Measurements from ENCODE around the gene ABLIM3. TPM values are rescaled to one million over a fixed set of nuclear protein-coding genes. Genes with fewer than 3 reads are reported as not detected.

Gene ABLIM3
- total and polyA plus RNA-seq, 2 of the 8 experiments (the other 6 are each of a cell fraction or from before 2014, with no cell fraction given), result 0.36 to 0.56 TPM

DNA sequence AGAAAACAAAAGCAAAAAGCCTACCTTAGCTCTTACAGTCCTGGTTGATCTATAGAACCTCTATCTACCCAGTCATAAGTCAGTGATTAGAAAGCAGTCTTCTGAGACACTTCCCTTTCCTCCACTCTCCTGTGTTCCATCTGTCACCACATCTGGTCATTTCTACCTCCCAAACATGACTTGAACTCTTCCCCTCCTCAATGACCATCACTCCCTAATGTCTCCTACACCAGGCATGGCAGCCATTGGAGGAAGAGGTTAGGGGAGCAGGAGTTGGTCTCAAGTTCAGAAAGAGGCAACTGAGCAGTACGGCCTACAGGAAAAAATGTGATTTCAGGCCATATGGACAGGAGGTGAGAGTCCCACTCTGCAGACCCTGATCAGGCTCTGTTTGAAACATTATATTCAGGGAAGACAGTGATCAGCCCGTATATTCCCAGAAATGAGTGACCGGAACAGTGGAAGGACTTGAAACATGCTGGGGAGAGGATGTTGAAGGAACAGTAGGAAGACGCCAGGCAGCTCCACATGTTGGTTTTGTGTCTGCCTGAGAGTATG lies 12.0 kb downstream of the ABLIM3 start (continued):
- TF ChIP-seq, protein P1, sequence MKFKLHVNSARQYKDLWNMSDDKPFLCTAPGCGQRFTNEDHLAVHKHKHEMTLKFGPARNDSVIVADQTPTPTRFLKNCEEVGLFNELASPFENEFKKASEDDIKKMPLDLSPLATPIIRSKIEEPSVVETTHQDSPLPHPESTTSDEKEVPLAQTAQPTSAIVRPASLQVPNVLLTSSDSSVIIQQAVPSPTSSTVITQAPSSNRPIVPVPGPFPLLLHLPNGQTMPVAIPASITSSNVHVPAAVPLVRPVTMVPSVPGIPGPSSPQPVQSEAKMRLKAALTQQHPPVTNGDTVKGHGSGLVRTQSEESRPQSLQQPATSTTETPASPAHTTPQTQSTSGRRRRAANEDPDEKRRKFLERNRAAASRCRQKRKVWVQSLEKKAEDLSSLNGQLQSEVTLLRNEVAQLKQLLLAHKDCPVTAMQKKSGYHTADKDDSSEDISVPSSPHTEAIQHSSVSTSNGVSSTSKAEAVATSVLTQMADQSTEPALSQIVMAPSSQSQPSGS (IDR thresholded peaks at IDR 0.05; ENCODE audit: low read length), result no peak
- TF ChIP-seq CHD2 (IDR thresholded peaks at IDR 0.05; ENCODE audit: low read length) (no peak), TAF1 (IDR thresholded peaks at IDR 0.05; ENCODE audit: low read depth, low read length) (no peak), JUND (IDR thresholded peaks at IDR 0.05; ENCODE audit: low read length) (no peak), CREB1 (IDR thresholded peaks at IDR 0.05) (no peak), SP2 (IDR thresholded peaks at IDR 0.05; ENCODE audit: low read length) (no peak), GTF2F1 (IDR thresholded peaks at IDR 0.05; ENCODE audit: borderline replicate concordance, low read depth, low read length) (no peak)
